HEK293 (cell line): ENCODE results near the gene FNDC8.

ENCODE experiments used
- EGR2 ChIP-seq: fragments of 450-650 bp; formaldehyde crosslinking; IDR thresholded peaks from 2 replicates; pipeline ENCODE4 v1.5.1; 2016; ENCODE audit warnings: low read depth, missing biosample characterization, missing genetic modification characterization
- HIC1 ChIP-seq: fragments of 450-650 bp; formaldehyde crosslinking; IDR thresholded peaks from 2 replicates; pipeline ENCODE4 v1.5.1; 2016; ENCODE audit warnings: missing biosample characterization, missing genetic modification characterization
- IKZF3 ChIP-seq: fragments of 450-650 bp; IDR thresholded peaks from 2 replicates; pipeline ENCODE4 v1.5.0; 2018; ENCODE audit warnings: missing biosample characterization, mild to moderate bottlenecking, missing genetic modification characterization, moderate library complexity
- KLF8 ChIP-seq: fragments of 450-650 bp; formaldehyde crosslinking; IDR thresholded peaks from 2 replicates; pipeline ENCODE4 v1.5.1; 2016; ENCODE audit warnings: missing biosample characterization, missing genetic modification characterization
- KLF9 ChIP-seq: fragments of 450-650 bp; formaldehyde crosslinking; IDR thresholded peaks from 2 replicates; pipeline ENCODE4 v1.5.1; 2016; ENCODE audit warnings: missing biosample characterization, missing genetic modification characterization, low read depth
- PRDM1 ChIP-seq: fragments of 450-650 bp; formaldehyde crosslinking; IDR thresholded peaks from 2 replicates; pipeline ENCODE4; 2016; ENCODE audit warnings: missing biosample characterization, missing genetic modification characterization
- PRDM10 ChIP-seq: fragments of 450-650 bp; formaldehyde crosslinking; IDR thresholded peaks from 2 replicates; pipeline ENCODE4 v1.5.1; 2016; ENCODE audit warnings: missing biosample characterization, missing genetic modification characterization
- SP3 ChIP-seq: fragments of 450-650 bp; formaldehyde crosslinking; IDR thresholded peaks from 2 replicates; pipeline ENCODE4 v1.5.1; 2016; ENCODE audit warnings: missing biosample characterization, missing genetic modification characterization
- TRIM28 ChIP-seq: IDR thresholded peaks from 2 replicates; pipeline ENCODE4 v1.6.1; 2011; ENCODE audit warnings: low read length, control low read depth, borderline replicate concordance
- ZBTB11 ChIP-seq: fragments of 450-650 bp; formaldehyde crosslinking; conservative IDR thresholded peaks from 2 replicates; pipeline ENCODE4 v1.5.1; 2016; ENCODE audit warnings: low read depth, missing biosample characterization, missing genetic modification characterization
- ZBTB17 ChIP-seq: fragments of 450-650 bp; formaldehyde crosslinking; IDR thresholded peaks from 2 replicates; pipeline ENCODE4 v1.5.1; 2016; ENCODE audit warnings: missing biosample characterization, missing genetic modification characterization
- ZBTB20 ChIP-seq: fragments of 450-650 bp; formaldehyde crosslinking; IDR thresholded peaks from 2 replicates; pipeline ENCODE4 v1.5.1; 2016; ENCODE audit warnings: missing biosample characterization, missing genetic modification characterization
- ZBTB48 ChIP-seq: fragments of 450-650 bp; formaldehyde crosslinking; IDR thresholded peaks from 2 replicates; pipeline ENCODE4 v1.5.1; 2016; ENCODE audit warnings: missing biosample characterization, missing genetic modification characterization
- ZNF16 ChIP-seq: fragments of 450-650 bp; formaldehyde crosslinking; IDR thresholded peaks from 2 replicates; pipeline ENCODE4 v1.5.1; 2016; ENCODE audit warnings: low read depth, missing biosample characterization, missing genetic modification characterization
- ZNF18 ChIP-seq: fragments of 450-650 bp; formaldehyde crosslinking; IDR thresholded peaks from 2 replicates; pipeline ENCODE4 v1.5.1; 2016; ENCODE audit warnings: missing biosample characterization, missing genetic modification characterization
- ZNF335 ChIP-seq: fragments of 450-650 bp; formaldehyde crosslinking; conservative IDR thresholded peaks from 2 replicates; pipeline ENCODE4 v1.5.1; 2016; ENCODE audit warnings: missing biosample characterization, missing genetic modification characterization
- ZNF341 ChIP-seq: fragments of 450-650 bp; formaldehyde crosslinking; IDR thresholded peaks from 2 replicates; pipeline ENCODE4; 2016; ENCODE audit warnings: low read depth, missing biosample characterization, missing genetic modification characterization
- ZNF391 ChIP-seq: fragments of 450-650 bp; formaldehyde crosslinking; IDR thresholded peaks from 2 replicates; pipeline ENCODE4 v1.5.1; 2016; ENCODE audit warnings: low read depth, missing biosample characterization, missing genetic modification characterization, borderline replicate concordance
- ZNF423 ChIP-seq: fragments of 450-650 bp; formaldehyde crosslinking; IDR thresholded peaks from 2 replicates; pipeline ENCODE4 v1.5.1; 2016; ENCODE audit warnings: missing biosample characterization, missing genetic modification characterization
- ZNF513 ChIP-seq: fragments of 450-650 bp; IDR thresholded peaks from 2 replicates; pipeline ENCODE4 v1.5.1; 2018; ENCODE audit warnings: missing biosample characterization, missing genetic modification characterization
- ZNF560 ChIP-seq: fragments of 450-650 bp; formaldehyde crosslinking; IDR thresholded peaks from 2 replicates; pipeline ENCODE4 v1.5.1; 2017; ENCODE audit warnings: missing biosample characterization, missing genetic modification characterization, borderline replicate concordance
- ZNF561 ChIP-seq: fragments of 450-650 bp; IDR thresholded peaks from 2 replicates; pipeline ENCODE4 v1.5.1; 2018; ENCODE audit warnings: missing biosample characterization, missing genetic modification characterization, borderline replicate concordance
- ZNF596 ChIP-seq: fragments of 450-650 bp; IDR thresholded peaks from 2 replicates; pipeline ENCODE4 v1.5.0; 2018; ENCODE audit warnings: missing biosample characterization, mild to moderate bottlenecking, missing genetic modification characterization, moderate library complexity
- ZNF621 ChIP-seq: fragments of 450-650 bp; formaldehyde crosslinking; IDR thresholded peaks from 2 replicates; pipeline ENCODE4 v1.5.1; 2017; ENCODE audit warnings: missing biosample characterization, missing genetic modification characterization
- ZNF701 ChIP-seq: fragments of 450-650 bp; formaldehyde crosslinking; IDR thresholded peaks from 2 replicates; pipeline ENCODE4 v1.5.1; 2016; ENCODE audit warnings: missing biosample characterization, missing genetic modification characterization
- ZNF830 ChIP-seq: fragments of 450-650 bp; IDR thresholded peaks from 2 replicates; pipeline ENCODE4 v1.5.0; 2018; ENCODE audit warnings: missing biosample characterization, missing genetic modification characterization, low read depth, mild to moderate bottlenecking, moderate library complexity
- ZSCAN30 ChIP-seq: fragments of 450-650 bp; IDR thresholded peaks from 2 replicates; pipeline ENCODE4 v1.5.1; 2018; ENCODE audit warnings: missing biosample characterization, mild to moderate bottlenecking, missing genetic modification characterization, moderate library complexity

The FNDC8 gene

GRCh38 chr17:35119370-35120165, 1.8 kb upstream of the FNDC8 start, which contains the start of gene RAD51D (continued):
- TF ChIP-seq ZNF423 (tag by site-specific recombination) (peak; percentile 80), TRIM28 (peak; percentile 56; the same call in 1 of the 2 replicates), ZNF701 (no peak), IKZF3 (tag by site-specific recombination) (peak; percentile 90), ZNF596 (tag by site-specific recombination) (0 out of 2 replicates have a peak, but pooled peaks have one; percentile 25), HIC1 (peak; percentile 82; the same call in 1 of the 2 replicates), EGR2 (tag by site-specific recombination) (no peak), SP3 (tag by site-specific recombination) (peak; percentile 82), KLF9 (peak; percentile 72), ZBTB17 (tag by site-specific recombination) (peak; percentile 65), ZNF391 (tag by site-specific recombination) (no peak), ZNF560 (no peak), ZNF16 (tag by site-specific recombination) (no peak), PRDM1 (no peak), ZBTB48 (tag by site-specific recombination) (peak; percentile 87), ZNF561 (tag by site-specific recombination) (peak; percentile 75; the same call in 1 of the 2 replicates), ZNF621 (no peak), ZNF18 (no peak), ZBTB11 (peak; percentile 54), ZSCAN30 (tag by site-specific recombination) (peak; percentile 92), ZNF341 (tag by site-specific recombination) (peak; percentile 90), ZNF513 (tag by site-specific recombination) (no peak), KLF8 (tag by site-specific recombination) (peak; percentile 90), ZBTB20 (tag by site-specific recombination) (peak; percentile 56; the same call in 1 of the 2 replicates), ZNF830 (tag by site-specific recombination) (no peak), PRDM10 (peak; percentile 51; the same call in 1 of the 2 replicates), ZNF335 (tag by site-specific recombination) (peak; percentile 94)
